Measurements from ENCODE around the gene BROX.
"Not testable (repeated sequence)": the region's sequence is repeated elsewhere in the genome, so short reads cannot be mapped to it uniquely, and the experiment has no call there.

The BROX gene

DNA sequence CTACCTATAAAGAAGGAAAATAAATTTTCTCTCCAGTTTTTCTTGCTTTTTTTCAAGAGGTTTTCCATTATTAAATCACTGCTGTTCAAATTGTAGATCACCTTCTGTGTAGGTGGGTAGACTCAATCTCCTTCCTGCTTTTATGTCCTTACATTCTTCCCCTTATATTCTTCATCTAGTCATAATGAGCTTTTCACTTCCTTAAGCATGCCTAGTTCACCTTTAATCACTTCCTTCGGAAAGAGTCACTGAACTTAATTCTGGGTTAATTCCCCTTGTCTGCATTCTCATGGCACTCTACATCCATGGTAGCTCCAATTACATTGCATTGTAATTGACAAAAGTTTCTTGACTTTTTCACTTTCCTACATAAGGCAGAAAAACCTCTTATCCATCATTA, 18.5 kb downstream of the BROX start:
- no peak for DNase-seq (ENCODE audit: extremely low read depth in 1 of 2, low read depth in 1 of 2)

- DNase-seq (ENCODE audit: extremely low read depth in 1 of 2, low read depth in 1 of 2), result no peak
Observed at GRCh38 chr1:222732216-222733159, 20.1 kb downstream of the BROX start.

- no peak for DNase-seq (ENCODE audit: extremely low read depth in 1 of 2, low read depth in 1 of 2)
Observed at GRCh38 chr1:222734740-222735139, 22.4 kb downstream of the BROX start.

- no peak for DNase-seq (ENCODE audit: extremely low read depth in 1 of 2, low read depth in 1 of 2)
Observed at GRCh38 chr1:222736470-222736869, 24.1 kb downstream of the BROX start.

DNA sequence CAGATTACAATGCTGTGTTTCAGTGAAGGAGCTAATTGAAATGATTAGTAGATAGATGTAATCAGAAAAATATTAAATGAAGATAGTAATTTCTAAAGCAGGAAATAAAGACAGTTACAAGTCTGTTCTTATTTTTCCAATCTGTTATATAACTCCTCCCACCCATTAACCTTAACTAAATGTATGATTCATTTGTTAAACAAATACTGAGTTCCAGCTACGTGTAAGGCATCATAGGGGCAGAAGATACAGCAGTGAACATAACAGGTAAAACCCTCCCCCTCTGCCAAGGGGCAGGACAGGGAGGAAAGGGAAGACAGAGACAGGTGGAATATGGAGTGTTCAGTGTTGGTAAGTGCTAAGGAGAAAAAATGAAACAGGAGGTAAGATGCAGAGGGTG, 24.6 kb downstream of the BROX start, which contains the start of gene FAM177B:
FAM177B (plus strand) TSS at position 231 of the 400 bp plus-strand sequence. CDS start 9,344 bp downstream, outside the sequence.
- DNase-seq (ENCODE audit: extremely low read depth in 1 of 2, low read depth in 1 of 2), result no peak

- DNase-seq (ENCODE audit: extremely low read depth in 1 of 2, low read depth in 1 of 2), result no peak
Observed at GRCh38 chr1:222739465-222739864, 27.1 kb downstream of the BROX start.

DNA sequence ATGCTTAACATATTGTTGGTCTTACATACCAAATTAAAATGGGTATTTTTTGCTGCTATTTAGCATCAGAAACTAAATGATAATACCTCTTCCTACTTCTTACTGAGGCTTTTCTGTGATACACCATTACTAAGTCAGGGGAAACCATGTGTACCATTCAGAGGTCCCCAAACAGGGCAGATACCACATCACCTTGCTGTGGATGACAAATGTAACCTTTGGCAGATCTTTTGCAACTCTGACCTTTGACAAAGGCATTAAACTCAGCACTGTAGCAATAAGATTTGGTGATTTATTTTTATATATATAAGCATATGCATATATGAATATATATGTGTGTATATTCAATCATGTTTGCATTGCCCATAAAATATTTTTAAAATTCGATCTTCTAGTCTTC, 27.6 kb downstream of the BROX start:
- no peak for DNase-seq (ENCODE audit: extremely low read depth in 1 of 2, low read depth in 1 of 2)

DNA sequence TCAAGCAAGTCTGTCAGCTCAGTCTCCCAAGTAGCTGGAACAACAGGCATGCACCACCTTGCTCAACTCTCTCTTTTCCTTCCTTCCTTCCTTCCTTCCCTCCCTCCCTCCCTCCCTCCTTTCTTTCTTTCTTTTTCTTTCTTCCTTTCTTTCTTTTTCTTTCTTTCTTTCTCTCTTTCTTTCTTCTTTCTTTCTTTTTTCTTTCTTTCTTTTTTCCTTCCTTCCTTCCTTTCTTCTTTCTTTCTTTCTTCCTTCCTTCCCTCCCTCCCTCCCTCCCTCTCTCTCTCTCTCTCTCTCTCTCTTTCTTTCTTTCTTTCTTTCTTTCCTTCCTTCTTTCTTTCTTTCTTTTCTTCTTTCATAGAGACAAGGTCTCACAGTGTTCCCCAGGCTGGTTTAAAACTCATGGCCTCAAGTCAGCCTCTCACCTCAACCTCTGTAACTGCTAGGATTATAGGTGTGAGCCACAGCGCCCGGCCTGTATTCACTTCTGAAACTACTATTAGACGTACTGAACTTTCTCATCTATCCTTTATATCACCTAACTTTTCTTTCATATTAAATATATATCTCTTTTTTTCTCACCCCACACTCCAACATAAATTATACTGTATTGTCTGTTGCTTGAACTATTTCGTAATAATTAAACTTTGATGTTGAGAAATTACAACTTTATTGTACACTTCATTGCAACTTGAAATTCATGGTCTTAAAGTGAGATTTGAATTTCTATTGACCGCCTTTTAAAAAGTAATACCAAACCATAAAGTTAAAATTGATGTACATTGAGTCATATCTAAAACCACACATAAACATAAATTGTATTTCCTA, 29.5 kb downstream of the BROX start:
- not testable (repeated sequence) for DNase-seq (ENCODE audit: extremely low read depth in 1 of 2, low read depth in 1 of 2)

- no peak for DNase-seq (ENCODE audit: extremely low read depth in 1 of 2, low read depth in 1 of 2)
Observed at GRCh38 chr1:222749927-222750326, 37.6 kb downstream of the BROX start.

- no peak for DNase-seq (ENCODE audit: extremely low read depth in 1 of 2, low read depth in 1 of 2)
Observed at GRCh38 chr1:222750651-222751050, 38.3 kb downstream of the BROX start.

GRCh38 chr1:222751255-222751654, 38.9 kb downstream of the BROX start:
- DNase-seq (ENCODE audit: extremely low read depth in 1 of 2, low read depth in 1 of 2), result no peak

DNA sequence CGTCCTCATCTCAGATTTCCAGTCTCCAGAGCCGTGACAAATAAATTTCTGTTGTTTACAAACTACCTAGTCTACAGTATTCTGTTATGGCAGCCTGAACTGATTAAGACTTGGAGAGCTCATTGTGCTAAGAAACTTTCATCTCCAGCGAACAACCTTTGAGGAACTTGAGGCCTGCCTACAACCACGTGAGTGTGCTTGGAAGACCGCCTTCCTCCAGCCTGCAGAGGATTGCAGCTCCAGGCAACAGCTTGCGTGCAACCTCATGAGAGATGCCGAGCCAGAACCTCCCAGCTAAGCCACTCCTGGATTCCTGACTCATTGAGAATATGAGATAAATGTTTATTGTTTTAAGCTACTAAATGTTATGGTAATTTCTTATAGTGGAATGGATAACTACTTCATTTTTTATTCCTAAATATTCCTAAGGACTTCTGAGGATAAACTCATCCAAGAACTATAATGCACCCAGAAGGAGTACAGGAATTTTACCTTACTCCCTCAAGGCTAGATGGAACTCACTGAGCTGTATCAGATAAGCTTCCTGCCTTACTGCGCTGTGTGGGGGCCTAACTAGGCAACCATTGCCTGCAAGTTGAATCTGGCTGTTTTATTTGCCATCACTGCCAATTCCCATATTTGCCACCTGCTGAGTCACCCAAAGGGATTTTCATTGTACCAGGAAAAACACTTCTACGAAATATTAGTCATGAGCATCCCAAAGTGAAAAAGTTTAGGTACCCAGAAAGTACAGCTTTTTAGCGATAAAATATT, 42.2 kb downstream of the BROX start:
- no peak for DNase-seq (ENCODE audit: extremely low read depth in 1 of 2, low read depth in 1 of 2)

DNA sequence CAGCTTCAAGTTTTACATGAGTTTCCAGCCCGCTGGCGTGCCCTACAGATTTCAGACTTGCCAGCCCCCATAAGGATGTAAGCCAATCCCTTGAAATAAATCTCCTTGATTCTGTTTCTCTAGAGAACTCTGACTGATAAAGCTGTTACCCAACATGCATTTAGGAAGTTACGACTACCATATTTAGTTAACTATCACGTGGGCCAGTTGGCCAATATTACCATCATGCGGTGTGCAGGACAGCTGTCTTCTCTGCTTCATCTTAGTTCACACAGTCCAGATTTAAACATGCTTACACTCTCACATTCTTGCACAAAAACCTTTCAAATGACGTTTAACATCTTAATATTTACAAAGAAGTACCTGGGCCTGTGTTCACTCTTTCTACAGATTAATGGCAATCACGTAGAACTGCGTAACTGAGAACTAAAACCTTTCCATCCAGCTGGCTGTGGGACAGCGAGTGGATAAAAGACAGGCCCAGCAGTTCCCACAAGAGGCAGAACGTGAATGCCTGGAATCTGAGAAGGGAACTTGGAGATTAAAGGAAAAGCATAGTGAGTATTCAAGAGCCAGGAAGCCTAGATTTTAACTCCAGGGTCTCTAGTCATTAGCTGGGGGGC, 45.4 kb downstream of the BROX start:
- DNase-seq (ENCODE audit: extremely low read depth in 1 of 2, low read depth in 1 of 2), result no peak

- no peak for DNase-seq (ENCODE audit: extremely low read depth in 1 of 2, low read depth in 1 of 2)
Observed at GRCh38 chr1:222759451-222760035, 47.2 kb downstream of the BROX start.

- DNase-seq (ENCODE audit: extremely low read depth in 1 of 2, low read depth in 1 of 2), result no peak
Observed at GRCh38 chr1:222761083-222761482, 48.7 kb downstream of the BROX start.

GRCh38 chr1:222762178-222762577, 49.8 kb downstream of the BROX start:
- not testable (repeated sequence) for DNase-seq (ENCODE audit: extremely low read depth in 1 of 2, low read depth in 1 of 2)

GRCh38 chr1:222767152-222767571, 54.8 kb downstream of the BROX start:
- DNase-seq (ENCODE audit: extremely low read depth in 1 of 2, low read depth in 1 of 2), result no peak

- no peak for DNase-seq (ENCODE audit: extremely low read depth in 1 of 2, low read depth in 1 of 2)
Observed at GRCh38 chr1:222768592-222768991, 56.2 kb downstream of the BROX start.

DNA sequence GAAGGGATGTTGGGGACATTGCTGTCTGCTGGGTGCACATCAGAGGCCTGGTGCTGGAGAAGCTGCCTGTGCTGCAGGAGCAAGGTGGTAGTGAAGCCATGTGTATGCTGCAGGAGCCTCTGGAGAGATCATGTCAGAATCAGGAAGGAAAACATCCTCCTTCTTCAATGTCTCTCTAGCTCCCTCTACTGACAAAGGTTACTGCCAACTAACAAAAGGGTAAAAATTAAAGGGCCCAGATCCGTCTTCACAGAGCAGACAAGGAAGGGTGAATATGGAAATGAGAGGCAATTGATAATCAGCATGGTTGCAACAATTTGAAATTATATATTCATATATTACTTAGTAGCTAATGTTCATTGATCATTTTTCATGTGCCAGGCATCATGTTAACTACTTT, 56.8 kb downstream of the BROX start:
- no peak for DNase-seq (ENCODE audit: extremely low read depth in 1 of 2, low read depth in 1 of 2)

DNA sequence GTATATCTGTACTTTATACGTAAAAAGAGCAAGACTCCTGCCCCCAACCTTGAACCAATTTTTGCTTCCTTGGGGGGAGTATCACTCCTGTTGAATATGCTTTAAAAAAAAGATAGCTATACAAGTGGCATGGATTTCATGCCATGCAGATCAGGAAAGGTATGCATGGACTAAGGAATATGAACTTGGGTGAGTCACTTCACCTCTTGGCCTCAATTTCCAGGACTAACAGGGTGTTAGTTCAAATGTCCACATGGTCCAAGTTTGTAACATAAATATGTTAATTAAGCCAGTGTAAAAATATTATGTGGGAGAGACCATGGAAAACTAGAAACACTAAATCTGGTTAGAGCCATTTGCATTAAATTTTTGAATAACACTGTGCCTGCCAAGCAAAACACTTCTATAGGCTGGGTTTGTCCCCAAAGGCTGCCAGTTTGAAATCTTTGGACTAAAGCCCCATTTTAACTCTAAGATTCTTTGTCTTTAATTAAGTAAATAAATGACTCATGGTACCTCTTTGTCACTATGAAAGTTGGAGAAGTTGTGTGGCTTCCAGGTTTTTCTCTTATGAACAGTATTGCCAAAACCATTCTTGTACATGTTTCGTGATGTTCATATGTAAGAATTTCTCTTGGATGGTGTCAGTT, 57.7 kb downstream of the BROX start:
- DNase-seq (ENCODE audit: extremely low read depth in 1 of 2, low read depth in 1 of 2), result no peak

Measured in activated CD8-positive, alpha-beta memory T cell treated with anti-CD3 and anti-CD28 coated beads for 1 hour (primary cell).